K562 (cell line): Measurements from ENCODE around the gene SELPLG. TPM values are rescaled to one million over a fixed set of nuclear protein-coding genes. Genes with fewer than 3 reads are reported as not detected.

Experiments used
- BACH1 ChIP-seq: fragments of 200-800 bp; sonication (Bioruptor generic); IDR thresholded peaks from 2 replicates; pipeline ENCODE4 v1.6.1; 2016; ENCODE audit warnings: missing genetic modification characterization, missing compliant biosample characterization
- CEBPG ChIP-seq, 3 experiments: fragments of 200-800 bp in 1 of 3; sonication (Bioruptor generic) in 1 of 3; sonication (generic) in 1 of 3; formaldehyde crosslinking in 1 of 3; IDR thresholded peaks in 2 of 3; conservative IDR thresholded peaks in 1 of 3; 2 replicates each; pipeline versions ENCODE4 v1.6.1 to v1.8.0; 2016 to 2022; ENCODE audit warnings: missing compliant biosample characterization in 2 of 3, missing genetic modification characterization in 2 of 3, mild to moderate bottlenecking in 1 of 3, missing genetic modification reagents in 1 of 3
- CHD4 ChIP-seq: fragments of 200-600 bp; sonication (generic); IDR thresholded peaks from 3 replicates; pipeline ENCODE4 v1.6.1; 2012; ENCODE audit warnings: low read depth, mild to moderate bottlenecking, mixed read lengths, low read length, inconsistent platforms; ENCODE audit not compliant: insufficient read depth, insufficient replicate concordance, poor library complexity, severe bottlenecking
- GTF2A2 ChIP-seq: IDR thresholded peaks from 2 replicates; pipeline ENCODE4 v1.6.1; 2016; ENCODE audit warnings: mild to moderate bottlenecking, missing genetic modification characterization, missing compliant biosample characterization
- HDAC8 ChIP-seq: fragments of 450-650 bp; IDR thresholded peaks from 2 replicates; pipeline ENCODE4 v1.6.1; 2016; ENCODE audit warnings: mild to moderate bottlenecking, missing genetic modification characterization, moderate library complexity, missing compliant biosample characterization
- MECOM ChIP-seq: fragments of 250-450 bp; sonication (Bioruptor Pico); IDR thresholded peaks from 2 replicates; pipeline ENCODE4 v1.8.0; 2022; ENCODE audit warnings: inconsistent platforms
- NFATC3 ChIP-seq: fragments of 450-650 bp; IDR thresholded peaks from 2 replicates; pipeline ENCODE4 v1.6.1; 2017; ENCODE audit warnings: mild to moderate bottlenecking
- NR2C1 ChIP-seq, 2 experiments: fragments of 450-650 bp; IDR thresholded peaks; 2 replicates each; pipeline ENCODE4 v1.6.1; 2017; ENCODE audit warnings: mild to moderate bottlenecking in 2 of 2, antibody characterized with exemption in 1 of 2, inconsistent platforms in 1 of 2, missing compliant biosample characterization in 1 of 2, missing genetic modification characterization in 1 of 2
- PTRF ChIP-seq: fragments of 450-650 bp; IDR thresholded peaks from 2 replicates; pipeline ENCODE4 v1.6.1; 2016; ENCODE audit warnings: mild to moderate bottlenecking, missing genetic modification characterization, missing compliant biosample characterization
- PTTG1 ChIP-seq: fragments of 450-650 bp; IDR thresholded peaks from 2 replicates; pipeline ENCODE4 v1.6.1; 2016; ENCODE audit warnings: low read depth, mild to moderate bottlenecking, missing genetic modification characterization, missing compliant biosample characterization
- TCFL5 ChIP-seq: fragments of 250-450 bp; sonication (Bioruptor Pico); conservative IDR thresholded peaks from 2 replicates; pipeline ENCODE4 v1.6.1; 2021; ENCODE audit warnings: mild to moderate bottlenecking, moderate library complexity, matching md5 sums
- ZNF197 ChIP-seq: fragments of 200-800 bp; sonication (Bioruptor generic); IDR thresholded peaks from 2 replicates; pipeline ENCODE4 v1.6.1; 2016; ENCODE audit warnings: low read depth, missing genetic modification characterization, missing compliant biosample characterization
- ZNF407 ChIP-seq: fragments of 450-650 bp; IDR thresholded peaks from 2 replicates; pipeline ENCODE4 v1.6.1; 2016; ENCODE audit warnings: low read depth
- polyA plus RNA-seq, 8 experiments: library from polyadenylated mRNA; depleted of rRNA in 4 of 8; stranded (reverse) in 5 of 8; unstranded in 3 of 8; fragments of >200 nt; fragmentation: Nextera tagmentation in 2 of 8; fragmentation: Illumina TruSeq in 1 of 8; extraction: Ambion mirVana in 2 of 8; extraction: Trizol in 1 of 8; gene quantifications; 2 replicates each; pipeline versions ENCODE4 v1.2.1 to v1.2.3, GENCODE V29; 2011 to 2014; ENCODE audit warnings: inconsistent platforms in 1 of 8, missing spikeins in 1 of 8
- total RNA-seq, 7 experiments: library from RNA; depleted of rRNA in 6 of 7; stranded (reverse); fragments of >200 nt in 6 of 7; fragmentation: Illumina TruSeq in 2 of 7; extraction: Trizol in 2 of 7; gene quantifications; 2 replicates each; pipeline versions ENCODE4 v1.2.1 to v1.2.3, GENCODE V29; 2011 to 2021; ENCODE audit warnings: low replicate concordance in 1 of 7

The SELPLG gene
- total and polyA plus RNA-seq, 9 of the 15 experiments (the other 6 are each of a cell fraction or from before 2014, with no cell fraction given): 0.22 to 10.2 (median 1.7) TPM

- TF ChIP-seq ZNF407: no peak
- no peak for TF ChIP-seq CHD4
- TF ChIP-seq MECOM (CRISPR knock-in tag): peak; percentile 68; the same call in 1 of the 2 replicates
- TF ChIP-seq ZNF197 (CRISPR knock-in tag): 0 out of 2 replicates have a peak, but pooled peaks have one; percentile 58
- TF ChIP-seq PTRF: peak; percentile 86
- peak; percentile 72 for TF ChIP-seq GTF2A2
- TF ChIP-seq NFATC3: no peak
- TF ChIP-seq HDAC8 (tag): peak; percentile 78; the same call in 1 of the 2 replicates
- TF ChIP-seq TCFL5 (CRISPR knock-in tag): 0 out of 2 replicates have a peak, but pooled peaks have one; percentile 52
- peak; percentile 84 for TF ChIP-seq PTTG1 (tag)
- TF ChIP-seq BACH1: peak; percentile 47; the same call in 1 of the 2 replicates
- no peak for TF ChIP-seq NR2C1 (IDR thresholded peaks at IDR 0.05)
- peak; percentile 70 for TF ChIP-seq NR2C1 (tag; IDR thresholded peaks at IDR 0.05)
- no peak for TF ChIP-seq CEBPG (CRISPR knock-in tag; IDR thresholded peaks at IDR 0.05)
- TF ChIP-seq CEBPG (tag; conservative IDR thresholded peaks at IDR 0.05 in 1 of 2, IDR thresholded peaks at IDR 0.05 in 1 of 2): no peak
Observed at GRCh38 chr12:108619369-108620160, 14.1 kb downstream of the SELPLG start (continued).
